Measurements from ENCODE around the gene KCNK1.

- no peak for TF ChIP-seq CTCF (IDR thresholded peaks at IDR 0.05; ENCODE audit: insufficient read depth, low read length)
- no peak for TF ChIP-seq POLR2AphosphoS5 (IDR thresholded peaks at IDR 0.05; ENCODE audit: low read depth)
- TF ChIP-seq REST (IDR thresholded peaks at IDR 0.05; ENCODE audit: insufficient replicate concordance, low read depth) = no peak
Measured at GRCh38 chr1:233635765-233636502, 22.0 kb downstream of the KCNK1 start.

All from HL-60 (cell line).